Stimulated activated naive CD8-positive, alpha-beta T cell treated with anti-CD3 and anti-CD28 coated beads, Interleukin-15, Interleukin-2, amounts not matched to agents 100 ng/mL and 50 ng/mL, for 24 hours (primary cell): ENCODE data around the gene DIAPH3.

ENCODE experiments used
- H3K27ac Mint-ChIP-seq: one replicate; pipeline ENCODE4 v1.8.0; 2021; ENCODE audit warnings: mild to moderate bottlenecking, mixed read lengths
- H3K27me3 Mint-ChIP-seq: one replicate; pipeline ENCODE4 v1.8.0; 2021; ENCODE audit warnings: mixed read lengths
- H3K36me3 Mint-ChIP-seq: one replicate; pipeline ENCODE4 v1.8.0; 2021; ENCODE audit warnings: low read depth, mixed read lengths
- H3K4me1 Mint-ChIP-seq: one replicate; pipeline ENCODE4 v1.8.0; 2021; ENCODE audit warnings: low read depth, mixed read lengths
- H3K4me3 Mint-ChIP-seq: one replicate; pipeline ENCODE4 v1.8.0; 2021; ENCODE audit warnings: mild to moderate bottlenecking, mixed read lengths
- H3K9me3 Mint-ChIP-seq: one replicate; pipeline ENCODE4 v1.8.0; 2021; ENCODE audit warnings: mixed read lengths

Gene DIAPH3

DNA sequence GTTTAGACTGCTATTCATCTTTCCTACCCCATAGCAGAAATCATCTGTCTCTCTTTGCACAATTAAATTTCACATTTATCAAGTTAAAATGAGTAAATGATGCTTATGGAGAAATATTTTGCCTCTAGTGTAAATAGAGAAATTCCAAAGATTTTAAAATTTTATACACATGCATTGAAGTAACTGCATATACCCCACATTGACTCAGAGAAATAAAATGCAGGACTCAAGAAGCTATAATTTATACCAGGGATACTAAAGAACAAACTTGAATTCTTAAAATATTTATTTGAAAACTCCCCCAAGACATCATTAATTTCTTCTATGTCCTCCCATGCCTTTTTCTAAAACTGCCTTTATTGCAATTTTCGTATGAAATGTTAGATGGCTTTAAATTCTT lies 165.8 kb downstream of the DIAPH3 start:
- no peak overlapping the region for H3K4me3 Mint-ChIP-seq
- no peaks in the 10 kb centered on the region for H3K9me3 Mint-ChIP-seq
- H3K4me1 Mint-ChIP-seq = no peaks in the 10 kb centered on the region
- H3K27ac Mint-ChIP-seq = no peak overlapping the region
- H3K36me3 Mint-ChIP-seq = no peaks in the 10 kb centered on the region
- H3K27me3 Mint-ChIP-seq = peaks cover 3% of the 10 kb centered on the region

DNA sequence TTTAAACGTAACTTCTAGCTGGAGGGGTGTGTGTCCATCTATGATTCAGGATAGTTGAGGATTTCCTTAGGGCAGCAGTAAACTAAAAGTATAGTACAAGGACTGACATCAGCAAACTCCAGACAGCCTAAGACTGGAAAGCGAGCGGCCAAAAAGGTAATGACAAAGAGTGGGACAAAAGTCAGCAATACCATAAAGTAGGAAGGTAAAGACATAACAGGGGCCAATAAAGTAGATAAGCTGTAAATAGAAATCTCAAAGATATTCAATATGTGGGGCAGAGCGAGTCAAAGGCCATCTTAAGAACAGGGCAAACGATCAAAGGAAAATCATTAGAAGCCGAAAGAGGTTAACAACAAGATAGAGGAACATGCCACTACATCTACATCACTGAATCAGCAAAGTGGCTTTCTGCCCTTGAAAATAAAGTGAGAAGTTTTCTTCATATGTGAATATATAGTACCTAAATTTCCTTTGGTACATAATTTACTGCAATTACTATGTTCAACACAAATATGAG lies 167.2 kb downstream of the DIAPH3 start:
- H3K9me3 Mint-ChIP-seq = no peaks in the 10 kb centered on the region
- no peaks in the 10 kb centered on the region for H3K4me1 Mint-ChIP-seq
- H3K36me3 Mint-ChIP-seq = peaks cover under 1% of the 10 kb centered on the region
- no peak overlapping the region for H3K27ac Mint-ChIP-seq
- H3K27me3 Mint-ChIP-seq = peaks cover 3% of the 10 kb centered on the region
- H3K4me3 Mint-ChIP-seq = no peak overlapping the region

DNA sequence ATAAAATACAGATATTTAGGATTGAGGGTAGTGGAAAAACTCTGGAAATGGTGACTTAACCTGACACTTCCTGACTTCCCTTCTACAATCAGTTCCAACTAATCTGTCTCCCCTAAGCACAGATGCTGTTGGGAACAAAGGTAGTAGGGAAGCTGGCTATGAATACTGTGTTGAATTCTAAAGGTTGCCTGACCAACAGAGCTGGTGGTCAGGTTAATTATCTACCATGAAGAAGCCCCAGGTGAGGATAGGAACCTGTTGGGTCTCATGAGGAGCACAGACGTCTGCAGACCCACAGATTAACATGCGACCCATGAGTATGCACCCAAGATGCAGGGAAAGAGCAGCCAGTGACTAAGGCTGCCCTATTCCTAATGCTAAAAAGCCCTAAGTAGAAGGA lies 172.3 kb downstream of the DIAPH3 start:
- Mint-ChIP-seq H3K27me3 (peaks cover 3% of the 10 kb centered on the region), H3K27ac (no peak overlapping the region), H3K4me1 (no peaks in the 10 kb centered on the region), H3K9me3 (no peaks in the 10 kb centered on the region), H3K36me3 (peaks cover 6% of the 10 kb centered on the region), H3K4me3 (no peak overlapping the region)

DNA sequence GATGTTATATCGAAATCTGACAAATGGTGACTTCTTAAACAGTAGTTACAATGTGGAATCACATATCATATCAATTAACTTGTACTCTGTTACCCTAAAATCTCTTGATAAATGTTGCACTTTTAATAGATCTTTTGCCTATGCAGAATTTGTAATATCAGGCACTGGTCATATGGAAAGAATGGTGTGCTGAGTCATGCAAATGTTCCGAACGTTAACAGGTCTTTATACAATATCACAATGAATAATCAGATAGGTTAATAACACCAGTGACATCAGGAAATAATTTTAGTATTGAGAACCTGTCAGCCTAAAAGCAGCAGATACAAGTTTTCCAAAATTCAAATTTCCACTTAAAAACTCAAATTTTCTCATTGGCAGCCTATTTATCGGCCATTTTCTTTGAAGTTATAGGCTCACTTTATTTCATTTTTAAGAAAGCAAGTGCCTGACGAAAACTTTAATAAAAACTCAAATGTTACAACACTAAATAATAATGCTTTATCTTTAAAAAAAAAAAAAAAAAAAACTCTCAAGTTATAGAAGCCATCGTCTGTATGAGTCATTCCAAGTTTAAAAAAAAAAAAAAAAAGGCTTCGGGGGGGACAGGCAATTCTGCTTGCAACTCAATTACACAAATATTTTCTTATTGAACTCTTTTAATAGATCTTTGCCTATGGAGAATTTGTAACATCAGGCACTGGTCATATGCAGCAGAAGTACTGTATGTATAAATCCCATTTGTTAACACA lies 180.9 kb downstream of the DIAPH3 start:
- no peak overlapping the region for H3K4me3 Mint-ChIP-seq
- H3K4me1 Mint-ChIP-seq = no peaks in the 10 kb centered on the region
- peaks cover 10% of the 10 kb centered on the region for H3K36me3 Mint-ChIP-seq
- H3K27ac Mint-ChIP-seq = no peak overlapping the region
- no peaks in the 10 kb centered on the region for H3K9me3 Mint-ChIP-seq
- no peaks in the 10 kb centered on the region for H3K27me3 Mint-ChIP-seq

DNA sequence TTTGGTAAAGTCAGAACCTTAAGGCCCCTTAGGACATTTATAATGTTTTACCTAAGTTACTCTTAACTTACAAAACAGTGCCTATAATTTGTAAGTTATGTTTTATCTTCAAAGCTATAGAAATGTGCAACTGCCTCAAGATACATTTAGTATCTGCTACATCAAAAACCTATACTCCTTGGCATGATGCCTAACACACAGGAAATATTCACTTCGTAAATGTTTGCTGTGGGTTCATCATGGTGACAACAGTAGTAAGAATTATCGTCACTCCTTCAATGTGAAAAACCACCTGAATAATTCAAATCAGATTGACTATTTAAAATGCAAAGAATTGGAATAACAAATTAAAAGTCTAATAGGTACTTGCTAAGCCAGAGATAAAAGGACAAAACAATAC lies 184.1 kb downstream of the DIAPH3 start:
- H3K4me1 Mint-ChIP-seq = no peaks in the 10 kb centered on the region
- no peaks in the 10 kb centered on the region for H3K27me3 Mint-ChIP-seq
- no peak overlapping the region for H3K4me3 Mint-ChIP-seq
- H3K36me3 Mint-ChIP-seq = peaks cover 10% of the 10 kb centered on the region
- no peak overlapping the region for H3K27ac Mint-ChIP-seq
- H3K9me3 Mint-ChIP-seq = no peaks in the 10 kb centered on the region

DNA sequence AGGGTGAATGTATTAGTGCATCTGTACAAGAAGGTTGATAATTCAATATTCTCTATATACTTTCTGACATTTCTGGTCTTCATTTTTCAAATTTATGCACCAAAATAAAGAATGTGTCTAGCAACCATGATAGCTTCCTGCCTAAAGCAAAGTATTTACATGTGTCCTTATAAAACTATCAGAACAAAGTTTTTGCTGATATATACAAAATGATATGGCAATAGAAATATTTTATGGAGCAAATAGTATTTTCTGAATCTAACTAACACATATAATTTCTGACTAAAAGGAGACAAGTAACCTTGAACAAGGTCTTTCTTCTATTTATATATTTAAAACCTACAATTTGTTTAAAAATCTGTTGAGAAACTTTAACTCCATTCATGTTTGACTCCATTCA lies 184.9 kb downstream of the DIAPH3 start:
- no peak overlapping the region for H3K4me3 Mint-ChIP-seq
- peaks cover 10% of the 10 kb centered on the region for H3K36me3 Mint-ChIP-seq
- no peaks in the 10 kb centered on the region for H3K4me1 Mint-ChIP-seq
- H3K27ac Mint-ChIP-seq = no peak overlapping the region
- no peaks in the 10 kb centered on the region for H3K27me3 Mint-ChIP-seq
- no peaks in the 10 kb centered on the region for H3K9me3 Mint-ChIP-seq

DNA sequence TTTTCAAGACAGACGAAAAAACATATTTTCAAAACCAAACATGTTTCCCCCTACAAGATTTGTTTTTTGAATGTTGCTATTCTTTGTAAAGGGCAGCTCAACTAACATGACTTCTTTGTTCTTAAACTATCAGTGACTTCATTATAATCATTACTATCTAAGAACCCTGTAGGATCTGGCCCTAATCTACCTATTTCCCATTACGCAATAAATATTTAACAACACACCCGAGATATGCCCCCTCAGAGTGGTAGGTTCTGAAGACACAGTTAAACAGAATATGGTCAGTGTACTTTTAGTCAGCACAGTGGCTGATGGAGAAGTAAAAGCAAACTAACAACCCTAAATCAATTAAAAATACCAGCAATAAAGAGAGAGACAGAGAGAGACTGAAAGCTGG lies 186.9 kb downstream of the DIAPH3 start:
- Mint-ChIP-seq H3K27me3 (no peaks in the 10 kb centered on the region), H3K9me3 (no peaks in the 10 kb centered on the region), H3K4me3 (no peak overlapping the region), H3K27ac (no peak overlapping the region), H3K4me1 (no peaks in the 10 kb centered on the region), H3K36me3 (no peaks in the 10 kb centered on the region)

DNA sequence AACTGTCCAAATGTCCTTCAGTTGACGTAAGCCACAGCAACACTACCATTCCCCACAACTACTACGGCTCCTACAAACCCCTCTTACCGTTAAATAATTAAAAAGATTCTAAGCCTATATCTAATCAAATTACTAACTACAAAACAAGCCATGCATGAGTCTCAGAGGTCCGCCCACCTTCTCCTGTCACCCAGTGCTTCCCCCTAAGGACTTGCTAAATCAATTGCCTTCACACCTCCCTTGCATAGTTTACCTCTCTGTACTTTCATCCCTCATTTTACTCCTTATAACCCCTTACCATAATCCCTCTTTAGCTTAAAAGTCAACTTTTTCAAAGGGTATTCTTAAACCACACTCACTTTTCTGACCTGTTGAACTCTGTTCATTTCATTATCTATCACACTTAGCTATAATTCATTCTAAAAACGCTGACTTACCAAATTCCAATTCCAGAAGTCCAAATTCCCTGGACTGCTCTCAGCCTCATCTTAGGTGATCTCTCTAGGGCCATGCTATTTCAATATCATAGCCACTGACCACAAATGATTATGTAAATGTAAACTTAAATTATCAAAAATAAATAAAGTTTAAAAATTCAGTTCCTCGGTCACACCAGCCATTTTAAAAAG lies 187.8 kb downstream of the DIAPH3 start:
- H3K36me3 Mint-ChIP-seq = no peaks in the 10 kb centered on the region
- no peaks in the 10 kb centered on the region for H3K27me3 Mint-ChIP-seq
- no peaks in the 10 kb centered on the region for H3K9me3 Mint-ChIP-seq
- no peak overlapping the region for H3K4me3 Mint-ChIP-seq
- no peaks in the 10 kb centered on the region for H3K4me1 Mint-ChIP-seq
- no peak overlapping the region for H3K27ac Mint-ChIP-seq

DNA sequence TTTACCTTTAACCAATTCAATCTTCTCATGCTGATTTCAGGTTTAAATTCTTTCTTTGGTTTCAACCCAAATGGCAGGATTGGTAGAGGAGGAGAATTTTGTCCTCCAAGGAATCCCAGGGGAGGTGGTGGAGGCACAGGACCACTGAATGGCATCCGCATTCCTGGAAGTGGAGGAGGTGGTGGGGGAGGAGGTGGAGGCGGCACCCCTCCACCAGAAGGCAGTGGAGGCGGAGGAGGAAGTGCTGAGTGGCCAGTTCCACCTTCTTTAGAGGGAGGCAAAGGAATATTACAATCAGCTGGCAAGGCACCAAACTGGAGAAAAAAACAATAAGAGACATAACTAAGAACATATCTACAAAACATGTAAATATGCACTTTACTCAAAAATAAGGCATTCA lies 192.9 kb downstream of the DIAPH3 start:
- no peak overlapping the region for H3K27ac Mint-ChIP-seq
- H3K9me3 Mint-ChIP-seq = no peaks in the 10 kb centered on the region
- H3K27me3 Mint-ChIP-seq = no peaks in the 10 kb centered on the region
- no peaks in the 10 kb centered on the region for H3K36me3 Mint-ChIP-seq
- H3K4me3 Mint-ChIP-seq = no peak overlapping the region
- no peaks in the 10 kb centered on the region for H3K4me1 Mint-ChIP-seq

DNA sequence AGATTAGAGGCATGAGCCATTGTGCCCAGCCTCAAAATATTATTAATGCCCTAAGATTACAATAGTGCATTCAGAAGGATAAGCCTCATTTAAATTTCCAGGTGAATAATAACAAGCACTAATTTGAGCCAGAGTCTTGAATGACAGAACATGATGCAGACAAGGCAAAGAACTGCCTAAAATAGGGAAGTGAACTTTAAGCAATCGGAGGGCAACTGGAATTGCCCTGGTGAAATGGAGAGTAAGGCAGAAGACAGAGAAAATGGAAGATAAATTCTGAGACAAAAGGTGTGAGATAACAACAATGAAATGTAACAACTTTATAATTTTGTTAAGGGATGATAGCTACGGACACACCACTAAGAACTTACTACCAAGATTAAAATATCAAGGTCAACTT lies 199.9 kb downstream of the DIAPH3 start:
- Mint-ChIP-seq H3K27me3 (no peaks in the 10 kb centered on the region), H3K27ac (no peak overlapping the region), H3K9me3 (no peaks in the 10 kb centered on the region), H3K4me1 (no peaks in the 10 kb centered on the region), H3K4me3 (no peak overlapping the region), H3K36me3 (no peaks in the 10 kb centered on the region)

DNA sequence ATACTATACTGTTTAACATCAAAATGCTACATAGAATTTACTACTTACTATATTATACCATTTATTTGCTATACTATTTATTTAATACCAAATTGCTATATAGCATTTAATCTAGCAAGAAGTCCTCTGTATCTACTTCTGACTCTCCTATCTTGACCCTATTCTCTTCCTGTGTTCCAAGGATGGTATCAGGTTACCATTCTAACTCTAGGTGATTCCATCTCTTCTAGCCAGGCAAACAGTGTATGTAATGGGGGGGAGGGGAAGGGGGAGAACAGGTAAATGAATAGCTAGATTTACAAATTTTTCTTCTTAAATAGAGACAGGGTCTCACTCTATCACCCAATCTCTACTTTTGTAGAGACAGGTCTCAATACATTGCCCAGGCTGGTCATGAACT lies 200.3 kb downstream of the DIAPH3 start:
- Mint-ChIP-seq H3K27ac (no peak overlapping the region), H3K4me3 (no peak overlapping the region), H3K27me3 (no peaks in the 10 kb centered on the region), H3K9me3 (no peaks in the 10 kb centered on the region), H3K36me3 (no peaks in the 10 kb centered on the region), H3K4me1 (no peaks in the 10 kb centered on the region)

DNA sequence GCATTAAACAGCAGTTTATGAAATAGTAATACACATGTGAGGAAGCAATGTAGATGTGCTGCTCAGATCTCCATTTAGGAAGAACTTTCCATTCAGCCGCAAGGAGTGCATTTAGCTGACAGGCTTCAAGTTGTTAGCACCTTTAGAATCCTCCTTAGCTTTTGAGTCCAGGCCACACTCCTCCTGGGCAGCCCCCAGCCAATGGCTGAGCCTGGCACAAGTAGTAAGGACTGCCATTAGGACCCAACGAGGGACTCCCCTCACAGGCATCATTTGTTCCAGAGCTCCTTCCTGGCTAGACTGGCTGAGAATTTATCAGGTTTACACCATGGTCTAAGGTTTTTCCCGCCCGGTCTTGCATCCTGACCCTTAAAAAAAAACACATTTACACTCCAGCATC lies 201.4 kb downstream of the DIAPH3 start:
- H3K4me3 Mint-ChIP-seq = no peak overlapping the region
- H3K27ac Mint-ChIP-seq = no peak overlapping the region
- no peaks in the 10 kb centered on the region for H3K27me3 Mint-ChIP-seq
- H3K36me3 Mint-ChIP-seq = peaks cover 1% of the 10 kb centered on the region
- H3K4me1 Mint-ChIP-seq = no peaks in the 10 kb centered on the region
- no peaks in the 10 kb centered on the region for H3K9me3 Mint-ChIP-seq

DNA sequence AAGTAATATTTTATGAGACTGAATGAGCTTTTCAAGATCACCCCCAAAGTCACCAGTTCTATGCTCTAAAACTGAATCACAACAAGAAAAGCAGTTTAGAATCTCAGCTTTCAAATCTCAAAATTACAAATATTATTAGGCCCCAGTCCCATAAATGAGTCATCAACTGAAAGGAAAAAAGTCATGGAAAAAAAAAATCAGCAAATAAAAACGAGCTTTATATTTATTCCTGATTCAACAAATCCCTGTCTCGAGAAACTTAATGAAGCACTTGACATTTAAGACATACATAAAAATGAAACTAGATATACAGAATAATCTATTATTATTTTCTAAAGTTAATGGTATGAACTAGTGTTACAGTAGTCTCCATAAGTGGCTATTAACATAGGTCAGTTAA lies 203.0 kb downstream of the DIAPH3 start:
- Mint-ChIP-seq H3K27ac (no peak overlapping the region), H3K4me3 (no peak overlapping the region), H3K9me3 (peaks cover 3% of the 10 kb centered on the region), H3K4me1 (no peaks in the 10 kb centered on the region), H3K36me3 (peaks cover 7% of the 10 kb centered on the region), H3K27me3 (no peaks in the 10 kb centered on the region)

DNA sequence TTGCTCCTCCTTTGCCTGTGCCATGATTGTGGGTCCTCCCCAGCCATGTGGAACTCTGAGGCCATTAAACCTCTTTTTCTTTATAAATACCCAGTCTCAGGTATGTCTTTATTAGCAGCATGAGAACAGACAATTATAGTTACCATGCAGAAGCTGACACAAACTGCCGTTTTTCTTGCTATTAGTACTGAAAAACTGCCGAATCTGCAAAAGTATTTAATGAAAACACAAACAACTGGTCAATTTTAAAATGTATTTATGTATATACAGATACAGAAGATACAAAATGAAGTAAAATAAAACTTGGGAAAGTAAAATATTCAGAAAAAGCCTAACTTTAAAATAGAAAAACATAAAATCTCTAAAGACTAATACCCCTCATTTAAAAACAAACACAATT lies 206.3 kb downstream of the DIAPH3 start:
- Mint-ChIP-seq H3K36me3 (peaks cover 7% of the 10 kb centered on the region), H3K4me3 (no peak overlapping the region), H3K27ac (no peak overlapping the region), H3K27me3 (no peaks in the 10 kb centered on the region), H3K4me1 (no peaks in the 10 kb centered on the region), H3K9me3 (peaks cover 8% of the 10 kb centered on the region)

DNA sequence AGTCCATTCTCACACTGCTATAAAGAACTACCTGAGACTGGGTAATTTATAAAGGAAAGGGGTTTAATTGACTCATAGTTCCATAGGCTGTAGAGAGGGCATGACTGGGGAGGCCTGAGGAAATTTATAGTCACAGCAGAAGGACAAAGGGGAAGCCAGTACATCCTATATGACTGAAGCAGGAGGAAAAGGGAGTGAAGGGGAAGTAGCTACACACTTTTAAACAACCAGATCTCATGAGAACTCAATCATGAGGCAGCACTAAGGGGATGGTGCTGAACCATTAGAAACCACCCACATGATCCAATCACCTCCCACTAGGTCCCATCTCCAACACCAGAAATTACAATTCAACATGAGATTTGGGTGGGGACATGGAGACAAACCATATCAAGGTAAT lies 209.1 kb downstream of the DIAPH3 start:
- no peak overlapping the region for H3K4me3 Mint-ChIP-seq
- H3K36me3 Mint-ChIP-seq = peaks cover 7% of the 10 kb centered on the region
- H3K27ac Mint-ChIP-seq = no peak overlapping the region
- H3K9me3 Mint-ChIP-seq = peaks cover 8% of the 10 kb centered on the region
- H3K4me1 Mint-ChIP-seq = no peaks in the 10 kb centered on the region
- no peaks in the 10 kb centered on the region for H3K27me3 Mint-ChIP-seq

DNA sequence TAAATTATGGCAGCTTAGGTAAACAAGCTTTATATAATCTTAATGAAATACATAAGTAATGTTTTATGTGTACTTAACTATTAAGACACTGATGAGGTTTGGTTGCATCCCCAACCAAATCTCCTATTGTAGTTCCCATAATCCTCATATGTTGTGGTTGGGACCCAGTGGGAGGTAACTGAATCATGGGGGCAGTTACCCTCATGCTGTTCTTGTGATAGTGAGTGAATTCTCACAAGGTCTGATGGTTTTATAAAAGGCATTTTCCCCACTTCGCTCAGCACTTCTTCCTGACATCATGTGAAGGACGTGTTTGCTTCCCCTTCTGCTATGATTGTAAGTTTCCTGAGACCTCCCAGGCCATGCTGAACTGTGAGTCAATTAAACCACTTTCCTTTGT lies 212.7 kb downstream of the DIAPH3 start:
- Mint-ChIP-seq H3K27me3 (no peaks in the 10 kb centered on the region), H3K36me3 (peaks cover 3% of the 10 kb centered on the region), H3K4me1 (no peaks in the 10 kb centered on the region), H3K27ac (no peak overlapping the region), H3K4me3 (no peak overlapping the region), H3K9me3 (peaks cover 12% of the 10 kb centered on the region)
